T47D (cell line): Measurements from ENCODE around the gene ZDHHC1.

Source experiments
- DNase-seq, 2 experiments: peaks; one replicate each; pipeline versions ENCODE4 v3.0.0 to v3.0.0-alpha.2; 2011 to 2012; ENCODE audit warnings: low read depth in 1 of 2, low spot score in 1 of 2
- JUND ChIP-seq: IDR thresholded peaks from 2 replicates; pipeline ENCODE4 v1.6.1; 2012; ENCODE audit warnings: low read depth
- in situ Hi-C: cut with HindIII; loops from 2 replicates; pipeline ENCODE4 v1.10.0; 2016; ENCODE audit warnings: low sequenced_read_pairs, low pct_unique_long_range_greater_than_20kb

The ZDHHC1 gene

GRCh38 chr16:67397812-67398545 is 18.3 kb downstream of the ZDHHC1 start:
- no peak for DNase-seq
- no peak for TF ChIP-seq JUND
- in situ Hi-C loops = no loop called here

GRCh38 chr16:67397036-67397801 is 19.1 kb downstream of the ZDHHC1 start:
- TF ChIP-seq JUND = no peak
- DNase-seq = no peak
- in situ Hi-C loops = no loop called here

- in situ Hi-C loops = no loop called here
These were observed 19.9 kb downstream of the ZDHHC1 start for GRCh38 chr16:67396159-67397035.

GRCh38 chr16:67395458-67396158 is 20.7 kb downstream of the ZDHHC1 start:
- DNase-seq = no peak
- in situ Hi-C loops = no loop called here
- no peak for TF ChIP-seq JUND

More at GRCh38 chr16:67396159-67397035, 19.9 kb downstream of the ZDHHC1 start:
- no peak for TF ChIP-seq JUND
- peak in 1 of 2 experiments; percentile 52 for DNase-seq

GRCh38 chr16:67395105-67395457 is 21.2 kb downstream of the ZDHHC1 start:
- TF ChIP-seq JUND = no peak
- in situ Hi-C loops = no loop called here
- no peak for DNase-seq

GRCh38 chr16:67394155-67395104 is 21.8 kb downstream of the ZDHHC1 start:
- TF ChIP-seq JUND = no peak
- in situ Hi-C loops = no loop called here
- DNase-seq = no peak

- no peak for TF ChIP-seq JUND
- in situ Hi-C loops = no loop called here
- DNase-seq = no peak
These were observed 22.5 kb downstream of the ZDHHC1 start for GRCh38 chr16:67393788-67394154.

- no peak for DNase-seq
- in situ Hi-C loops = no loop called here
- no peak for TF ChIP-seq JUND
These were observed 23.0 kb downstream of the ZDHHC1 start, which contains the start of gene TPPP3 for GRCh38 chr16:67393111-67393787. Gene TPPP3 (minus strand): TSS chr16:67393498. CDS start chr16:67391111, 2,387 bp downstream.

- no peak for TF ChIP-seq JUND
- in situ Hi-C loops = no loop called here
- DNase-seq = no peak
These were observed 23.8 kb downstream of the ZDHHC1 start for GRCh38 chr16:67392301-67393059.
